Breast epithelium (tissue), 3 donors: ENCODE measurements around the gene SPTAN1.

Experiments
- POLR2A ChIP-seq: fragments of 450-650 bp; IDR thresholded peaks from one replicate; pipeline ENCODE4 v1.6.1; 2016; ENCODE audit warnings: antibody characterized with exemption, mild to moderate bottlenecking, moderate library complexity
- POLR2AphosphoS5 ChIP-seq, 3 donors: sonication (generic); formaldehyde crosslinking; IDR thresholded peaks; one replicate each; pipeline ENCODE4 v1.6.1; 2017; ENCODE audit warnings: antibody characterized with exemption in 3 of 3
- TF ChIP-seq, protein P1 (sequence below), 3 donors: fragments of 450-650 bp; IDR thresholded peaks; one replicate each; pipeline ENCODE4 v1.5.1; 2016 to 2017; ENCODE audit warnings: antibody characterized with exemption in 3 of 3, mild to moderate bottlenecking in 3 of 3, moderate library complexity in 3 of 3

DNA sequence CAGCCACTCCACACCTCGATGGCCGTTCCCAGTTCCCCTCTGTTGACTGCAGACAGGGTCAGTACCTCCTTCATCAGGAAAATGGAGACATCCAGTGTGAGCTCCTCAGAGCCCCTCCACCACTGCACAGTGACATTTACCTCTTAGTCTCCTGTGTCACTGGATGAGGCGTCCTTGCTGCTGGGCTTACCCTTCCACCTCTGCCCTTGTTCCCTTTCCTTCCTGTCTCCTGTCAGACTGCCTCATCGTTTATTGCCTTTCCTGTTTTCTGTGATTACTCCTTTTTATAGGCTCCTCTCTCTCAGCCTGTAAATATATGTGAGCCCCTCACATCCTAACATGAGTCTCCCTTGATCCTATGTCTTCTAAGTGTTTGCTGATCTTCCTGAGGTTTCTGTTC, 23.2 kb upstream of the SPTAN1 start:
- TF ChIP-seq, protein P1, sequence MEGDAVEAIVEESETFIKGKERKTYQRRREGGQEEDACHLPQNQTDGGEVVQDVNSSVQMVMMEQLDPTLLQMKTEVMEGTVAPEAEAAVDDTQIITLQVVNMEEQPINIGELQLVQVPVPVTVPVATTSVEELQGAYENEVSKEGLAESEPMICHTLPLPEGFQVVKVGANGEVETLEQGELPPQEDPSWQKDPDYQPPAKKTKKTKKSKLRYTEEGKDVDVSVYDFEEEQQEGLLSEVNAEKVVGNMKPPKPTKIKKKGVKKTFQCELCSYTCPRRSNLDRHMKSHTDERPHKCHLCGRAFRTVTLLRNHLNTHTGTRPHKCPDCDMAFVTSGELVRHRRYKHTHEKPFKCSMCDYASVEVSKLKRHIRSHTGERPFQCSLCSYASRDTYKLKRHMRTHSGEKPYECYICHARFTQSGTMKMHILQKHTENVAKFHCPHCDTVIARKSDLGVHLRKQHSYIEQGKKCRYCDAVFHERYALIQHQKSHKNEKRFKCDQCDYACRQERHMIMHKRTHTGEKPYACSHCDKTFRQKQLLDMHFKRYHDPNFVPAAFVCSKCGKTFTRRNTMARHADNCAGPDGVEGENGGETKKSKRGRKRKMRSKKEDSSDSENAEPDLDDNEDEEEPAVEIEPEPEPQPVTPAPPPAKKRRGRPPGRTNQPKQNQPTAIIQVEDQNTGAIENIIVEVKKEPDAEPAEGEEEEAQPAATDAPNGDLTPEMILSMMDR (IDR thresholded peaks at IDR 0.05) = no peak
- no peak for TF ChIP-seq POLR2AphosphoS5 (IDR thresholded peaks at IDR 0.05)
- TF ChIP-seq POLR2A = no peak
